ENCODE results near the gene CSTF3.
"Not testable (repeated sequence)": the region's sequence is repeated elsewhere in the genome, so short reads cannot be mapped to it uniquely, and the experiment has no call there.

The CSTF3 gene

DNA sequence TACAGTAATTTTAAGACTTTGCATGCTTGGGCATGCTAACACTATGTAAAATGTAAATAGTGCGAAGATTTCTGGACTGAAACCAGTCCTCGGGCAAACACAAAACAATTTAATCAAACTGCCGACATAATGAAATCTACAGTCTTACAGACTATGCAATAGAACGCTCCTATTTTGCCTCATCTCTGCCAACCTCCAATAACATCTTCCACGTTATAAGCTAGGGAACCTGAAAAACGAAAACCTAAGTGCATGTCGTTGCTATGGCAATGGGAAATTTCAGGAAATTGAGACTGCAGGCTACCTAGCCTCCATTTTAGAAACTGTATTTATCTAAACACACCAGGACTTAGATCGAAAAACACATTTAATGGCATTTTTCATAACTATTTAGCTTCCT, 1.1 kb downstream of the CSTF3 start:
- DNase-seq: no peak

DNA sequence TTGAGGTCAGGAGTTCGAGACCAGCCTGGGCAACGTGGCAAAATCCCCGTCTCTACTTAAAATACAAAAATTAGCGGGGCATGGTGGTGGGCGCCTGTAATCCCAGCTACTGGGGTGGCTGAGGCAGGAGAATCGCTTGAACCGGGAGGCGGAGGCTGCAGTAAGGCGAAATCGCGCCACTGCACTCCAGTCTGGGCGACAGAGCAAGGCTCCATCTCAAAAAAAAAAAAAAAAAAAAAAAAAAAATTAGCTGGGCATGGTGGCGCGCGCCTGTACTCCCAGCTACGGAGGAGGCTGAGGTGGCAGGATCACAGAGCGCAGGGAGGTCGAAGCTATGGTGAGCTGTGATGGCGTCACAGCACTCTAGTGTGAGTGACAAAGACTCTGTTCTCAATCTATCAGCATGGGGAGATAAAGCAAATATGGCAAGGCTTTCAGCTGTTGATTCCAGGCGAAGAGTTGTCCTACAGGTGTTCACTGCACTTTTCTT, 1.9 kb downstream of the CSTF3 start:
- DNase-seq: not testable (repeated sequence)

DNA sequence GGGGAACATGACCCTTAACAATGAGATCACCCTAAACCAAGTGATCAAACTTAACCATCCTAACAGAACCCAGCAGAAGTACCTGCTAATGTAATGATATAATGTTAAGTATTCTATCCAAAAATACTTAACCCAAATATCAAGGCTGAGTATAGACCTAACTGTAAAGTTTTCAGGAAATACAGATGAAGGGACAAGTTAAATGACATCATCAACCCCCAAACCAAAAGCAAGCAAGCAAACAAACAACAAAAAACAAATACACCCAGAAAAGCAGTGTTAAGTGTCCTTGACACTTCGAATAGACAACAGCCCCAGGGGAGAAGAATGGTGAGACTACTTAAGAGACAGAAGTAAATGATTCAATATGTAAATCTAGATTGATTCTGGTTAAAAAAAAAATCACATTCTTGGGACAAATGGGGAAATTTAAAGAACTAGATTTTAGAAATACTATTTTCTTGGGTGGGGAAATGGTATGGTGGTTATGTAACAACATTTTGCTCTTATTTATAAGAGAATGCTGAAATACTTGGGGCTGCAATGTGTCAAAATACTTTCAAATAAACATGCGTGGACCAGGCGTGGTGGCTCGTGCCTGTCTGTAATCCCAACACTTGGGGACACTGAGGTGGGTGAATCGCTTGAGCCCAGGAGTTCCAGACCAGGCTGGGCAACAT, 2.5 kb downstream of the CSTF3 start:
- DNase-seq: no peak

DNA sequence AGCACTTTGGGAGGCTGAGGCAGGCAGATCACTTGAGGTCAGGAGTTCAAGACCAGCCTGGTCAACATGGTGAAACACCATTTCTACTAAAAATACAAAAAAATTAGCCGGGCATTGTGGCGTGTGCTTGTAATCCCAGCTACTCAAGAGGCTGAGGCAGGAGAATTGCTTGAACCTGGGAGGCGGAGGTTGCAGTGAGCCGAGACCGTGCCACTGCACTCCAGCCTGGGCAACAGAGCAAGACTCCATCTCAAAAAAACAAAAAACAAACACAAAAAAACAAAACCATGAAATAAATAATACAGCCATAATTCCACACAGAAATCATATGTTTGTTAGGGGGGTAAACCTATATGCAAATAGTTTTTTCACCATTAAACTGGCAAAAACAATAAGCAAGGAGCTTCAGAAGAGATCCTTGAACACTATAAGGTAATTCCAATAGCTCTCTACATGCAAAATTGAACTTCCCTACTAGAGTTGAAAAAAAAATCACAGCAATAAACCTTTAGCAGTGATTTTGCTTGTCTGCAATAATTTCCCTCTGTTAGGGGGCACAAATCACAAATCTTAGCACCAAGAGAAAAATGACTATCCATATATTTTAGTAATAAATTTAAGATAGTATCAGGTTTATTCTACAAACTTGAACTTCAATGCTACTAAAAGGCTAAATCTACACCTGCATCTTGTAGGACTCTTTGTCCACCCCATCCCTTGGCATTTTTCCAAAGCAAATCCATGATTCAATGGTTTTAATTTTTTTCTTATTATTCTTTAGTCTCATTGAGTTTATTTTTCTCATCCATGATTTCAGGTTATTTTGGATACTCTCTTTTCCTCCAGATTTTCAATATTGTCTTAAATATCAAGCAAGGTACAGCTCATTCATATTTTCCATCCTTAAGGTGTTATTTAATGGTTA, 3.9 kb downstream of the CSTF3 start:
- no peak for DNase-seq

DNA sequence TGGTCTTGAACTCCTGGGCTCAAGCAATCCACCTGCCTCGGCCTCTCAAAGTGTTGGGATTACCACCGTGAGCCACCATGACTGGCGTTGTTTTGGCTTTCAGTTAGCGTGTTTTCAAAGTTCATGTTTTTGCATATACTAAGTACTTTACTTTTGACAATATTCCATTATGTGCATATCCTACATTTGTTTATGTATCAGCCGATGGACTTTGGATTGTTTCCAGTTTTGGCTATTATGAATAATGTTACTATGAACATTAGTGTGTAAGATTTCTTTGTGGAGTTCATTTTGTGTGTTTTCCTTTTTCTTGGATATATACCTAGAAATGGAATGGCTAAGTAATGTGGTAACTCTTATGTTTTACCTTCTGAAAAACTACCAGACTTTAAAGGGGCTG, 9.9 kb downstream of the CSTF3 start:
- DNase-seq: no peak

DNA sequence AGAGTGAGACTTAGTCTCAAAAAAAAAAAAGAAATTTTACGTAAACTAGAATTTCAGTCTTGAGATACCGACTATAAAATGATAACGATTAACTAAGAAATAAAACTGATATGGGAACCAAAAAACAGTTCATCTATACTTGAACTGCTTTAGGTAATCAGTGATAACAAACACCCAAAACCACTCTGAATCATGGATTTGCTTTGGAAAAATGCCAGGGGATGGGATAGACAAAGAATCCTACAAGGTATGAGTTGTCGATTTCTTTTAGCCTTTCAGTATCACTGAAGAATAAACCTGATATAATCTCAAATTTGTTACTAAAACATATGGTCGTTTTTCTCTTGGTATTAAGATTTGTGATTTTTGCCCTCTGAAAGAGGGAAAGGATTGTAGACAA, 13.7 kb downstream of the CSTF3 start:
- DNase-seq: no peak

DNA sequence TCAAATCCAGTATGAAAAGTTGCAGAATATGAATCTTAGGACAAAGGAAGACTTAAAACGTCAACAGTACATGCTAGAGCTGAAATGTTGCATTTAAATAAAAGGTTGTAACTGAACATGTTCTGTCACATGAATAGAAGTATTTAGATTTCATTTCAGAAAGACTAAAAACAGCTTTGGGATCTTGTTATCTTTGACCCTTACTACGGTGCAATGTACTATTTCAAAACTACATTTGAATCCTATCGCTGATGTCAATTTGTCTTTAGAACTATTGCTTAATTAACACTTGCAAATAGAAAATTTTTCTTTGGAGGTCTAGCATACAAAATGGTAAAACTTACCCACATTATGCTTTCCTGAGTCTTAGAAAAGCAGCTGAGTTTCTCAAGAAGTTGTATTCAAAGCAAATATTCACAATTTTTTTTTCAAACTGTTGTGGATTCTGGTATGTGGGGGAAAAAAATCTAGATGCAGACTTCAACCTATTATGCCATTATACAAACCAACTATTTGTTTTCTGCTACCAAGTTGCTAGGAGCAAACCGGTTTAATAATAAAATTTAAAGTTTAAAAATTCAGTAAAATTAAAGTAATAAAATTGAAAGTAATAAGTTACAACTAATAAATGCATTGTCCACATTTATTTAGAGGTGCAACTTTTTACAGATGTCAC, 25.4 kb downstream of the CSTF3 start:
- no peak for DNase-seq

DNA sequence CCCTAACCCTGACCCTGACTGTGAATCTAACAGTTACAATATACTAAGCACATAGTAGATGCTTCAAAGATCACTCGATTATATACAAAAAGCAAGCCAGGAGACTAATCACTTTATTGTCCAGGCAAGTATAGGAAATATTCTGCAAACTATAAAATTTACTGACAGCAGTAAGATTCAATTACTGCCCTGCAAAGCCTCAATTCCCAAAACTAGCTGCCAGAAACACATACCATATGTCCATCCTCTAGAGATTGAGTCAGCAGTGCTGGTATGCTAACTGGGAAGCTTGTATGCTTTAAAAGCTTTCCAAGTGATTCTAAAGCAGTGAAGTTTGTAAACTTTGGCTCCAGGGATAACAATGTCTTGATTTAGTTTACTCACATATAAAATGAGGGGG, 26.1 kb downstream of the CSTF3 start:
- no peak for DNase-seq

DNA sequence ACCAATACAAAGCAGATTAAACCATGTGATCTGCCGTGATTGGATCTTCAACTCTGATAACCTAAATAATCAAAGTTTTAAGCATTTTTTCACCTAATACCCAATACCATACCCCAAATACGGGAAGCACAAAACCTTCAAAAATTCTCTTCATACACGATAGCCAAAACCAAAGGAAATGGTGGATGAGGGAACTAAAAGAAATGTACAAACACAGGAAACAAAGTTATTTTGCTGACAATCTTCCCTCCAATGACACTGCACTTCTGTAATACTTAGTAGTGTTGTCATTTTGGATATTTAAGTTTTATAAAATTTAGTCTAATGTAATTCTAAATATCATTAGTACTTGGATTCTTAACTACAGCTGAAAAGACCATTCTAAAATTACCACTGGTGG, 27.0 kb downstream of the CSTF3 start:
- DNase-seq: no peak

DNA sequence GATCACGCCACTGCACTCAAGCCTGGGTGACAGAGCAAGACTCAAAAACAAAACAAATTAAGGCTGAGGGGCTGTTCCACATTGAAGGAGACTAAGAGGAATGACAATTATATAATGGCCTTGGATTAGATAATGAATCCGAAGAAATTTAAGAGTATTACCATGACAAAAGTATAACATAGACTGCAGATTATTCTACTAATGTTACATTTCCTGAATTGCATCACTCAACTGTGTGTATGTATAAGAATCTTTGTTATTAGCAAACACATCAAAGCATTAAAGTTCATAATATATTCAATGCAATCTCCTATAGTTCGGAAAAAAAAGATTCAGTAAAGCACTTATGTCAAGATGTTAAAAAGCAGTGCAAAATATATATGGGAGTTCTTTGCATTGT, 27.5 kb downstream of the CSTF3 start:
- no peak for DNase-seq

DNA sequence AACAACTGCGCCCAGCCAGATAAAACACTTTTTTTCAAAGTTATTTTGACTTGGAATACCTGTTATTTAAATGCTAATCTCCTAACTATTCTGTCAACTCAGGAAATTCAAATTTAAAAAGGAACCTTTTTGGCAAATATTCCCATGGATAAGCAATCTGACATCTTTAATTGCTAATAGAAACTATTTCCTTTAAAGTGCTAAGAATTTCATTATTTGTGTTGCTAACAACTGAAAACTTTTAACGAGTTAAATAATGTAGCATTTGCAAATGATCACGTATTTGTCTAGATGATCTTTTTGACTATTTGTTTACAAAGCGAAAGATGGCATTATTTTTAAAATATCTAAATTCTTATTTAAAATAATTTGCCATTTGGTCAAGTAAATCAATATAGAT, 28.8 kb downstream of the CSTF3 start:
- no peak for DNase-seq

DNA sequence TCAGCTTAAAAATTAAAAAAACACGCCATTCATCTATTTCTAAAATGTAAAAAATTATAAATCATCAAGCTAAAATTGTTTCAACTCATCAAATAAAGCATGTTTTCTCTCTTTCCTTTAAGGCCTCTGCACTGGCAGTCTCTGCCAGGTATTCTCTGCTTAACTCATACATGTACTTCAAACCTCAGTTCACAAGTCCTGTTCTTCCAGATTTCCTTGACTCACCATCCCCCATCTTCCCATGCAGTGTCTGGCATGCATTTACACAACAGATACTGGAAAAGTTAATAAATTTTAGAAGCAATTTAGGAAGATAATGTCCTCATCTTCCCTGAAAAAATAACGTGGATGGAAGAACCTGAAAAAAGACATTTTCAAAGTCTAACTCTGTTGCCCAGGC, 32.5 kb downstream of the CSTF3 start:
- no peak for DNase-seq

DNA sequence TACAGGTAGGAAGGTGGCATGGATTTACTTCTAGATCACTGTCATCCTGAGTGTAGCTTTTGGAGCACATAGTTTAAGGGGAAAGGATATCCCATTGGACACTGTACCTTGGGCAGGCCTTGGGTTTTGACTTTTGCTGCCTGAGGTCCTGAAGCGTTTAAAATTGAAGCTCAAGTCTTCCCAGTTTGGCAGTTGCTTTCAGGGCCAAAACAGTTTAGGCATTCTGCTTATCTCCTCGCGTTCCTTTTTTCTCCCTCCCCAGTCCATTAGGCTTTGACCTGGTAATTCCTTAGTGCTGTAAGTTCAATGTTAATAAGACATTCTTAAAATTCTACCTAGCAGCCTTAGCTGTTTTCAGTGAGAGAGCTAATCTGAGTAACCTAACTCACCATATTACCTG, 35.7 kb downstream of the CSTF3 start:
- DNase-seq: no peak

DNA sequence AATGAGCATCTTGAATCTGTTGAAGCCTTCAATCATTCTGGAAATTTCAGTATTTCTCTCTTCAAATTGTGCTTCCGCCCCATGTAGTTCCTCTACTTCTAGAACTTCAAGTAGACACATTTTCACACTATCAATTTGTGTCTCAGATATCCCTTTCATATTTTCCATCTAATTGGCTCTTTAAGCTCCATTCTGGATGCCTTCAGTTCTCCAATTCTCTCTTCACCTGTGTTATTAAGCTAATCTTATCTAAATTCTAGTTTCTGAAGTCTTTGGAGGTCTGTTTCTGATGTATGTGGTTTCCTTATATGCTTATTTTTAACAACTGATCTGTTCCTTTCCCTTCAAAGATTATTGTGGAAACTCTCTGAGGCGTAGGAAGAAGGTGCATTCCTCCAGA, 36.3 kb downstream of the CSTF3 start:
- no peak for DNase-seq

DNA sequence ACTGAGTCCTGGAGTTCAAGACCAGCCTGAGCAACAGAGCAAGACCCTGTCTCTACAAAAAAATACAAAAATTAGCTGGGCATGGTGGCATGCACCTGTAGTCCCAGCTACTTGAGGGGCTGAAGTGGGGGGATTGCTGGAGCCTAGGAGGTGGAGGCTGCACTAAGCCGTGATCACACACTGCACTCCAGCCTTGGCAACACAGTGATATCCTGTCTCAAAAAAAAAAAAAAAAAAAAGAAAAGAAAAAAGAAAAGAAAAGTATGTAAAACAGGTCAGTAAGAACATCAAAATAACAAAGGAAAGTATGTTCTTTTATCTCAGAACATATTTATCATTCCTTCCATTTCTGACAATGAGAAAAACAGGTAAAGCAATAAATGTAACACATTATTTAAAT, 38.6 kb downstream of the CSTF3 start:
- not testable (repeated sequence) for DNase-seq

DNA sequence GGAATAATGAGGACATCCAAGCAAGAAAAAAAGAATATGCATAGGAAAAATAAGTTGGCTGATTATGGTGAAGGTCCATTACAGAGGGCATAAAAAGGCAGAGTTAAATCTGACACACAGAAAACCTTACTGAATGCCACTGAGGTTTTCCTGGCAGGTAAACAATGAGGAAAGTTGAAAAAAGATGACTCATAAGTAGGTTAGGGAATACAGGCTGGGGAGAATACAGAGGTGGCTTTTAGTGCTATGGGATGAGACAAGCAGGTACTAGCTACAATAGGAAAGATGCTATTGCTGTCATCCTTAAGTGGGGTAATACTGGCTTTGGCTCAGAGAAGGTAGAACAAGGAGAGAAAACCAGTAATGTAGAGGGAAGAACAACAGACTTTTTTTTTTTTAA, 44.7 kb downstream of the CSTF3 start:
- no peak for DNase-seq

DNA sequence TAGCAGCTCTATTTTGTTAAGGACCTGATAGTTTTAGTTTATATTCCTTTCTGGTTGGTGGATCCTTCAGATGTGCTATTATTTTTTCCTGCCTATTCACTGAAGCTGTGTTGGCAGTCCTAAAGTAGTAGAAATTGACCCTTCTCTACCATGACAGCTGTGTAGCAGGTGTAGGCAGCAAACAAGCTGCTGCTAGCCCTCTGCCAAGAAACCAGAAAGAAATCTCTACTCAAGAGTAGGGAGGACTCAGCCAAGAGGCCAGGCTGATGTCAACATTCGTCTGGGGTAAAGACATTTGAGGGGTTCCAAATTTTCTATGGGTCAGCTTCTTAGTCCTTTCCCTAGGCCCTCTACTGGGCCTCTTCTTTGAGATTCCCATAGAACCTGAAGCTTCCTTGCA, 51.2 kb downstream of the CSTF3 start:
- DNase-seq: no peak

DNA sequence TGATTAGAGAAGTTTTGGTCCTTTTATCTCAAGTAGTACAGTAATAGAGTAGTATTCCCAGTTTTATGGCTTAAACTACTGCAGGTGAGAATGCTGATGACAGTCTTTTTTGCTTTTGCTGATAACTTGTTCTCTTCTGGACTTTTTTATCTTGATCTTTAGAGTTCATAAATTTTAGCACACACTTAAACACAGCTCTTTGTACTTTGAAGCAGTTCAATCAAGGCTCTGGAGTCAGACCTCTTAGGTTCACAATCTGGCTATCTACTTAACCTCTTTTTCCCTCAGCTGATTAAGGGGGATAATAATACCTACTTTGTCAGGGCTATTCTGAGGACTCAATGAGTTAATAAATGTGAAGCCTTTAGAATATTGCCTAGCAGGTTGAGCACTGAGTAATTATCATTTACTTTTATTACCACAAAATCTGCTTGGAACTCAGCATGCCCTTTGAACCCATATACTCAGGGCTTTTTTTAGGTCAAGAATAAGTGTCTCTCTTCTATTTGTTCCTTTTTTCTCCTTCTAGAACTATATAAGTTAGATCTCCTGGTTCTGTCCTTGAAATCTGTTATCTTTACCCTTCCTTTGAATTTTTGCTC, 51.9 kb downstream of the CSTF3 start:
- no peak for DNase-seq

DNA sequence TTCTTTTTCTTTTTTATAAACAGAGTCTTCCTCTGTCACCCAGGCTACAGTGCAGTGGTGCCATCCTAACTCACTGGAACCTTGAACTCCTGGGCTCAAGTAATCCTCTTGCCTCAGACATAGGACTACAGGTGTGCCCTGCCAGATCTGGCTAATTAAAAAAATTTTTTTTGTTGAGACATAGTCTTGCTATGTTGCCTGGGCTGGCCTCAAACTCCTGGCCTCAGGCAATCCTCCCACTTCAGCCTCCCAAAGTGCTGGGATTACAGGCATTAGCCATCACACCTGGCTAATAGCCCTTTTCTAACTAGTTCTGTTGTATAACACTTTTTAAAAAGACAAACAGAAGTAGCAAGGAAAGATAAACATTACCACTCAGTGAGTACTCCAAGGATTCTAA, 57.4 kb downstream of the CSTF3 start:
- no peak for DNase-seq

DNA sequence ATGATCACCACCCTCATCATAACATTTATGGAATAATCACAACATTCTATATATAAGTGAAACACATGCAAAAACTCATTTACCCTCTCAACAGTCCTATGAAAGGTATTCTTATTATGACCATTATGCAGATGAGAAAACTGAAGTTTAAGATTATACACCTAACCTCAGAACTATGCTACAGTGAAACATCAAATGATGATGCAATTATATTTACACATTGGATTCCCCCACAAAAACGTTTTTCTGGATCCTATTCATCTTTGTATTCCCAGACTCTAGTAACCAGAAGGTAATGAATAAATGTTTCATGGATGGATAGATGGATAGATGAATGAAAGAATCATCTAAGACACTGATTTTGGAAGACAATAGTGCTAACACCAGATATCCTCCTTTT, 67.1 kb downstream of the CSTF3 start:
- DNase-seq: no peak

DNA sequence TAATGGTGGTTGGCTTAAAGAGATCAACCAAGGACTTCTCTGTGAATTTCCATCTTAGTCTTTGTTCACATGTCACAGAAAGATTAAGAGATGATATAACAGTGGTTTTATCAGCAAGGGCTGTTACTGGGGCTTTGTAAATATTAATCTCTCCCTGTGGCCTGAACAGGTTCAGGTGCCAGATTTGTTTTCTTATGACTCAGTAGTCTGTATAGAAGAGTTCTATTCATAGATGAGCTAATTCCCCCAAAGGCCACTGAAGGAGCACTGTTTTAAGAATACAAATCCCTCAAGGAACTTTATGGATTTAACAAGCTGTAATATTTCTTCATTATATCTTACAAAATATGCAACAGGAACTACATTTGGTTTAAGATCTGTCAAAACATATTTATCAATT, 71.5 kb downstream of the CSTF3 start:
- no peak for DNase-seq

DNA sequence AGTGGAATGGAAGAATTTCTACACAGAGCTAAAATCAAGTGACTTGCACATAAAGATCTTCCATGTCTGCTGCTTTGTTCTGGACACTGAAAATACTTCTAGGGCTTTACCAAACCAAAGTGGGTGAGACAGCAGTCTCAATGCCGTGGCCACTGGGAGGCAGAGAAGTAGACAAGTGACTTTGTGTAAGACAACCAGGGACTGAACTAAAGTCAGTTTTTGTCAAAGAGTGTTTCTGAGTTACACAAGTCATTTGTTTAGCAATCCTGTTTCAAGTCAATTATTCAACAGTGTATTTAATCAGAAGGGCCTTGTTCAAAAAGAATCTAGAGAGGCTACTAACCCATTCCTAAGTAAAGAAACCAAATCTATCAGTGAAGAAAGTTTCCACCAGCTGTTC, 75.3 kb downstream of the CSTF3 start:
- DNase-seq: no peak

DNA sequence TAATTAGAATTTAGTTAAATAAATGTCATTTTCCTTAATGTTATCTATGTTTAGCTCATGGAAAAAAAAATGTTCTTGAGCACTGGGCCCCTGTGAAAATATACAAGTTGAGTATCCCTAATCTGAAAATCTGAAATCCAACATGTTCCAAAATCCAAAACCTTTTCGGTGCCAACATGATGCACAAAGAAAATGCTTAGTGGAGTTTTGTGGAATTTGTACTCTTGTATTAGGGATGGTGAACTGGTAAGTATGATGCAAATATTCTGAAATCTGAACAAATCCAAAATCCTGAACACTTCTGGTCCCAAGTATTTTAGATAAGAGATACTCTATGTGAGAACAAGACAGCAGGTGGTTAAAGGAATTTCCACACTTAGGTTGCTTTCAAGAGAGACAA, 77.4 kb downstream of the CSTF3 start:
- no peak for DNase-seq
